HUES48 (cell line): ENCODE results near the gene SLC35F1.

ENCODE experiments used
- H3K27ac ChIP-seq: one replicate; pipeline ENCODE4 v1.7.0; 2013; ENCODE audit warnings: low read depth, low read length, inconsistent platforms
- H3K27me3 ChIP-seq: 2 replicates; pipeline ENCODE4 v1.6.1; 2013; ENCODE audit warnings: mild to moderate bottlenecking, low read length; ENCODE audit not compliant: control insufficient read depth, insufficient read depth
- H3K36me3 ChIP-seq: 2 replicates; pipeline ENCODE4 v1.6.1; 2013; ENCODE audit warnings: low read length; ENCODE audit not compliant: control insufficient read depth, insufficient read depth
- H3K4me1 ChIP-seq: 2 replicates; pipeline ENCODE4 v1.6.1; 2013; ENCODE audit warnings: mild to moderate bottlenecking, low read length; ENCODE audit not compliant: control insufficient read depth, insufficient read depth
- H3K4me3 ChIP-seq: 2 replicates; pipeline ENCODE4 v1.5.1; 2013; ENCODE audit warnings: mild to moderate bottlenecking, low read depth, low read length
- H3K9ac ChIP-seq: 2 replicates; pipeline ENCODE4 v1.6.1; 2013; ENCODE audit warnings: mild to moderate bottlenecking, low read depth, low read length, moderate library complexity
- H3K9me3 ChIP-seq: 2 replicates; pipeline ENCODE4 v1.6.1; 2013; ENCODE audit warnings: low read length; ENCODE audit not compliant: control insufficient read depth, insufficient read depth

SLC35F1 gene

DNA sequence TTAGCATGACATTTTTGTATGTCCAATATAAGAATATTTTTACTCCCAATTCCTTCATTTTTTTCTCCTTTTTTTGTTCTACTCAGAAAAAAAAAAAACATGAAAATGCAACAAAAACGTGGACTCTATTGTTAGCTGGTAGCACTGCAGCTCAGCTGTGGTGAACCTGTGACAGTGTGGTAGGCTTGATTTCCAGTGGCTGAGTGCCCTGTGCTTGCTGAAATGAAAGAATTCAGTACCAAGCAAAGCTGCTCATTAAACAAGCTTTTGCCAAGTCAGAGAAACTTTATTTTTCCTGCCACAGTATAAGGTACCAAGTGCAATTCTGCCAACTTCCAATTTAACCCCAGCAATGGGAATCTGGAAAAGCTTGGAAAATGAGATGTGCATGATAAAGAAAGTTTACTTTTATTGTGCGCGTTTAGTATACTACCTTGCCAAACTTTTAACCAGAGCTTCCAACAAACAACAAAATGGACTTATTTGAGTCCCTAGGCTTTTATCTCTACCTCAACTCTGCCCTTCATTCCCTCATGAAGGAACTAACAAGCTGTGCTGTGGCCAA lies 215.2 kb downstream of the SLC35F1 start:
- Histone ChIP-seq H3K27me3 (no peaks in the 10 kb centered on the region), H3K9ac (no peak overlapping the region), H3K4me1 (peaks cover 4% of the 10 kb centered on the region), H3K27ac (no peak overlapping the region), H3K9me3 (no peaks in the 10 kb centered on the region), H3K36me3 (no peaks in the 10 kb centered on the region), H3K4me3 (no peak overlapping the region)

DNA sequence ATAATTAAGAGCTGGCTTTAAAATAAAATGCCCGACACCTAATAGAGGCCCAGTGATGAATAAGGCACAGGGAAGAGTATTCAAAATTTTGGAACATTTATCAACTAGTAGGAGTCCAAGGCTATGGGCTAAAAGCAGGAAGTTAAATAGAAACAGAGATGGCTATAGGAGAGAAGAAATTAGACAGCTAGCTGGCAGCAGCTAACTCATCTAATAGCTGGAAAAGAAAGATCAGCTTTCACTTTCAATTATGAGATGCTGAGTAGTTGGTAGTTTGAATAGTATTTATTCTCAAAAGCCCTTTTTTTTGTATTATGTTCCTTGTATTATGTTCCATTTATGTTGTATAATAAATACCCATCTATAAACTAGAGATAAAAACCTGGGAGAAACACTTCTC lies 215.7 kb downstream of the SLC35F1 start:
- no peak overlapping the region for H3K4me3 ChIP-seq
- H3K36me3 ChIP-seq, result no peaks in the 10 kb centered on the region
- H3K27me3 ChIP-seq, result no peaks in the 10 kb centered on the region
- no peak overlapping the region for H3K9ac ChIP-seq
- no peaks in the 10 kb centered on the region for H3K9me3 ChIP-seq
- no peak overlapping the region for H3K27ac ChIP-seq
- H3K4me1 ChIP-seq, result peaks cover 4% of the 10 kb centered on the region

DNA sequence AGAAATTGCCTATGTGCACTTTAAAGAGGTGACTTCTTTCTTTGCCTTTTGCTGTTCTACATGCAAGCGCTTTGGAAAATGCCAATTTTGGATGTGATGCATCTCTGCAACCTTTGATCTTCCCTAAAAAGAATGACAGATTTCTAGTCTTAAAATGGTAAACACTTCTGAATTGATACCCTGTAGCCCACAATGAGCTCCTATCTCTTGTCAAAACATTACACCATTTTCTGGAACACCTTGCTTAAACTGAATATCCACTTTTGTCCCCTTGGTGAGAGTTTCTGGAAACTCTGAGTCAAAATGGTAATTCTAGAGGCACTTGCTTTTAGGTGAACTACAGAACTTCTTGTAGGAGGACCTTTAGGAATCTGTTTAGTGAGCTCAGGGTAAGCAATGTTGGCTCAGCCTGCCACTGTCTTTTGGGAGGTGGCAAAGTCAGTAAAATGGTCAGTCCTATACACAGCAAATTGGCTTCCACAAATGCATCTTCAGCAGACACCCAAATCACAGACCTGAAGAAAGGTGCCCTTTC lies 216.5 kb downstream of the SLC35F1 start:
- Histone ChIP-seq H3K27me3 (no peaks in the 10 kb centered on the region), H3K4me3 (no peak overlapping the region), H3K9ac (no peak overlapping the region), H3K9me3 (no peaks in the 10 kb centered on the region), H3K36me3 (no peaks in the 10 kb centered on the region), H3K27ac (no peak overlapping the region), H3K4me1 (peaks cover 4% of the 10 kb centered on the region)

- no peak overlapping the region for H3K27ac ChIP-seq
- H3K9me3 ChIP-seq, result no peaks in the 10 kb centered on the region
- no peak overlapping the region for H3K4me3 ChIP-seq
- no peak overlapping the region for H3K9ac ChIP-seq
- no peaks in the 10 kb centered on the region for H3K36me3 ChIP-seq
- peaks cover 4% of the 10 kb centered on the region for H3K4me1 ChIP-seq
- no peaks in the 10 kb centered on the region for H3K27me3 ChIP-seq
Observed at GRCh38 chr6:118124851-118125250, 217.8 kb downstream of the SLC35F1 start.

- H3K27ac ChIP-seq, result no peak overlapping the region
- H3K9me3 ChIP-seq, result no peaks in the 10 kb centered on the region
- no peak overlapping the region for H3K9ac ChIP-seq
- H3K4me3 ChIP-seq, result no peak overlapping the region
- no peaks in the 10 kb centered on the region for H3K36me3 ChIP-seq
- no peaks in the 10 kb centered on the region for H3K4me1 ChIP-seq
- H3K27me3 ChIP-seq, result no peaks in the 10 kb centered on the region
Observed at GRCh38 chr6:118128755-118129154, 221.7 kb downstream of the SLC35F1 start.

DNA sequence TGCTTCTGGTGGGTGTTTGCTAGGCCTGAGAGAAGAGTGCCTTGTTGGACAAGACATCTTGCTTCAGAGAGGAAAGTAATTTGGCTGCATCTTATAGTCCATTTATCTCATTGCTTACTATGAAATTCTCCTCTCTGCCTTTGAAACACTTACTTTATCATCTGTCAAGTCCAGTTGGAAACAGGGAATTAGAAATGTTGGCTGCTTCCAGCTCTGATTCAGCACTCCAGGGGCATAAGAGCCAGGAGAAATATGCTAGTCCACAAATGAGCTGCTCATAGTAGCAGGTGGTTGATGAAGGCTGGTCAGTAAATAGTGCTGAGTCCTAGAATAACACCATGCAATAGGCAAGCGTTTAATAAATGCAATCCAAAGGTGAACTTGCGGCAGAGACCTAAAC lies 227.1 kb downstream of the SLC35F1 start:
- H3K9ac ChIP-seq, result no peak overlapping the region
- no peak overlapping the region for H3K4me3 ChIP-seq
- no peak overlapping the region for H3K27ac ChIP-seq
- no peaks in the 10 kb centered on the region for H3K27me3 ChIP-seq
- H3K9me3 ChIP-seq, result no peaks in the 10 kb centered on the region
- H3K36me3 ChIP-seq, result no peaks in the 10 kb centered on the region
- H3K4me1 ChIP-seq, result no peaks in the 10 kb centered on the region

GRCh38 chr6:118134736-118135135 lies 227.7 kb downstream of the SLC35F1 start:
- H3K27ac ChIP-seq, result no peak overlapping the region
- H3K9ac ChIP-seq, result no peak overlapping the region
- no peak overlapping the region for H3K4me3 ChIP-seq
- no peaks in the 10 kb centered on the region for H3K27me3 ChIP-seq
- H3K9me3 ChIP-seq, result no peaks in the 10 kb centered on the region
- no peaks in the 10 kb centered on the region for H3K4me1 ChIP-seq
- no peaks in the 10 kb centered on the region for H3K36me3 ChIP-seq

DNA sequence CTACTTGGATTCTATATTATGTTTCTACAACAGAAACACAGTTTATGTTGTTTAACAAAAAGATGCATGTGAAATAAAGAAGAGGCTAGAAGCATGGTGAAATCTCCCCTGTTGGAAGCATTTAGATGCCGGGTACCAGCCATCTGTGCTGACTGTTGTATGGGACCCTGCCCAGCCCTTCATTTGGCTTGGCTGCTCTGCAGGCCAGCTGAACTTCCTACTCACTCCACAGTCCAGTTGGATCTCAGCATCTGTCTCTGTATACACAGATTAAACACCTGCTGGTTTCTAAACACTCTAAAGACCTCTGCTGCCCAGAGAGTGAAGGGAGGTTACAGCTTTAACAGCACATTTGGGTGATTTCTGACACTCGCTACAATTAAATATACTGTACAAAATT lies 228.3 kb downstream of the SLC35F1 start:
- Histone ChIP-seq H3K4me1 (no peaks in the 10 kb centered on the region), H3K9ac (no peak overlapping the region), H3K27me3 (no peaks in the 10 kb centered on the region), H3K27ac (no peak overlapping the region), H3K9me3 (no peaks in the 10 kb centered on the region), H3K36me3 (no peaks in the 10 kb centered on the region), H3K4me3 (no peak overlapping the region)

DNA sequence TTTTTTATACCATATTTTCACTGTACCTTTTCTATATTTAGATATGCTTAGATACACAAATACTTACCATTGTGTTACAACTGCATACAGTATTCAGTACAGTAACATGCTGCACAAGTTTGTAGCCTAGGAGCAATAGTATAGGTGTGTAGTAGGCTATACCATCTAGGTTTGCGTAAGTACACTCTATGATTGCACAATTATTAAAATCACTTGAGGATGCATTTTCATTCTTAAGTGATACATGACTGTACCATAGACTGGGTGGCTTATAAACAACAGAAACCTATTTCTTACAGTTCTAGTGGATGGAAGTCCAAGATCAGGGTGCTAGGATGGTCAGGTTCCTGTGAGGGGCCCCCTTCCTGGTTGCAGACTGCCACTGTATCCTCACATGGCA lies 234.1 kb downstream of the SLC35F1 start:
- Histone ChIP-seq H3K9me3 (no peaks in the 10 kb centered on the region), H3K4me1 (no peaks in the 10 kb centered on the region), H3K27ac (no peak overlapping the region), H3K27me3 (no peaks in the 10 kb centered on the region), H3K4me3 (no peak overlapping the region), H3K36me3 (no peaks in the 10 kb centered on the region), H3K9ac (no peak overlapping the region)

- Histone ChIP-seq H3K27me3 (no peaks in the 10 kb centered on the region), H3K9ac (no peak overlapping the region), H3K36me3 (no peaks in the 10 kb centered on the region)
Observed at GRCh38 chr6:118146584-118146983, 239.5 kb downstream of the SLC35F1 start.

DNA sequence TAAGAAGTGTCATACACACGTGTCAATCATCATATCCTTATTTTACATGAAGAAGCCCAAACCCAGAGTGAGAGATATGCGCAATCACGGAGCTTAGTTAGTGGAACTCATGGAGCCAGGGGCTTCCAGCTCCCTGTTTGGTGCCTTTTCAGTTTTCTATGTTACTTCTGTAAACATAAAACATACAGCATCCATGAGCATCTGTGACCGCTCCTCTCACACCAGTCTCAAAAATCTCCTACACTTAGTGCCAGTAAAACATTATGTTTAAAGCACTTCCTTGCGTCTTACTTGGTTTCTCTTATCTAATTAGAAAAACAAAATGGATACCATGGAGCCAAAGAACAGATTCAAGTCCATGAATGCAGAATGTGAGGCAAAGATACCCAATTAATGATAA lies 240.4 kb downstream of the SLC35F1 start:
- Histone ChIP-seq H3K27me3 (no peaks in the 10 kb centered on the region), H3K36me3 (no peaks in the 10 kb centered on the region), H3K4me1 (no peaks in the 10 kb centered on the region), H3K4me3 (no peak overlapping the region), H3K9me3 (no peaks in the 10 kb centered on the region), H3K27ac (no peak overlapping the region), H3K9ac (no peak overlapping the region)

More at GRCh38 chr6:118146584-118146983, 239.5 kb downstream of the SLC35F1 start:
- H3K4me1 ChIP-seq, result no peaks in the 10 kb centered on the region
- no peak overlapping the region for H3K27ac ChIP-seq
- H3K9me3 ChIP-seq, result no peaks in the 10 kb centered on the region
- H3K4me3 ChIP-seq, result no peak overlapping the region
